Fibroblast of lung (primary cell): ENCODE data around the gene CAMK2G.

Source experiments
- CTCF ChIP-seq, 2 donors: IDR thresholded peaks in 1 of 2; conservative IDR thresholded peaks in 1 of 2; 1 replicate in 1 of 2; 2 replicates in 1 of 2; pipeline ENCODE4 v1.5.1; 2011 to 2012; ENCODE audit warnings: low read length in 2 of 2, control low read depth in 1 of 2, inconsistent platforms in 1 of 2, low read depth in 1 of 2, mild to moderate bottlenecking in 1 of 2
- EZH2 ChIP-seq: IDR thresholded peaks from 2 replicates; pipeline ENCODE4 v1.5.1; 2012; ENCODE audit warnings: low read length, control low read depth, mild to moderate bottlenecking; ENCODE audit errors: missing control alignments

GRCh38 chr10:73781879-73782748 is 92.2 kb downstream of the CAMK2G start, which contains the start of gene CHCHD1:
- TF ChIP-seq CTCF (conservative IDR thresholded peaks at IDR 0.05 in 1 of 2, IDR thresholded peaks at IDR 0.05 in 1 of 2; ENCODE audit: low read depth in 1 of 2, low read length in 2 of 2) = no peak
- TF ChIP-seq EZH2 = no peak
